Skin epidermis (tissue), 12 donors: ENCODE measurements around the gene LRCH4.
"Not testable (repeated sequence)": the region's sequence is repeated elsewhere in the genome, so short reads cannot be mapped to it uniquely, and the experiment has no call there.

ENCODE experiments used
- H3K27ac ChIP-seq, 21 experiments: fragments of 200-600 bp; sonication (generic) in 11 of 21; one replicate each; pipeline ENCODE4 v1.5.0; 2020; ENCODE audit warnings: mild to moderate bottlenecking in 3 of 21, inconsistent platforms in 2 of 21, moderate library complexity in 2 of 21
- H3K4me3 ChIP-seq, 7 experiments: fragments of 200-600 bp; sonication (generic) in 2 of 7; one replicate each; pipeline ENCODE4 v1.5.0; 2020; ENCODE audit warnings: inconsistent platforms in 2 of 7, mild to moderate bottlenecking in 2 of 7, moderate library complexity in 1 of 7

The LRCH4 gene

GRCh38 chr7:100528108-100528866 lies 57.6 kb downstream of the LRCH4 start:
- H3K4me3 ChIP-seq, H3K27ac ChIP-seq: not testable (repeated sequence)
